H9 (cell line): ENCODE results near the gene FRMD4B. TPM values are rescaled to one million over a fixed set of nuclear protein-coding genes. Genes with fewer than 3 reads are reported as not detected.

Experiments used
- DNase-seq: peaks from one replicate; pipeline ENCODE4 v3.0.0-alpha.2; 2017
- H2AFZ ChIP-seq: one replicate; pipeline ENCODE4 v1.6.1; 2013; ENCODE audit warnings: mild to moderate bottlenecking, low read length, control low read depth, moderate library complexity
- H2AK5ac ChIP-seq: 2 replicates; pipeline ENCODE4 v1.6.1; 2013; ENCODE audit warnings: low read length, control low read depth, mixed read lengths; ENCODE audit not compliant: insufficient read length
- H2BK120ac ChIP-seq: one replicate; pipeline ENCODE4 v1.6.1; 2013; ENCODE audit warnings: low read depth, mild to moderate bottlenecking, low read length, control low read depth, inconsistent platforms; ENCODE audit not compliant: poor library complexity, severe bottlenecking
- H2BK12ac ChIP-seq: 2 replicates; pipeline ENCODE4 v1.6.1; 2013; ENCODE audit warnings: low read length, control low read depth, mixed read lengths, low read depth; ENCODE audit not compliant: insufficient read length
- H2BK15ac ChIP-seq: 2 replicates; pipeline ENCODE4 v1.6.1; 2013; ENCODE audit warnings: low read depth, low read length, control low read depth
- H2BK20ac ChIP-seq: one replicate; pipeline ENCODE4 v1.6.1; 2013; ENCODE audit warnings: low read depth, mild to moderate bottlenecking, low read length, control low read depth, inconsistent platforms; ENCODE audit not compliant: poor library complexity, severe bottlenecking
- H2BK5ac ChIP-seq: 2 replicates; pipeline ENCODE4 v1.6.1; 2013; ENCODE audit warnings: low read length, control low read depth, mixed read lengths; ENCODE audit not compliant: insufficient read length
- H3K14ac ChIP-seq: 2 replicates; pipeline ENCODE4 v1.6.1; 2013; ENCODE audit warnings: low read length, control low read depth; ENCODE audit not compliant: insufficient read depth
- H3K18ac ChIP-seq: 2 replicates; pipeline ENCODE4 v1.6.1; 2013; ENCODE audit warnings: low read depth, mild to moderate bottlenecking, mixed read lengths, low read length, control low read depth; ENCODE audit not compliant: insufficient read length
- H3K23ac ChIP-seq: 2 replicates; pipeline ENCODE4 v1.6.1; 2013; ENCODE audit warnings: low read length, control low read depth, mixed read lengths, low read depth; ENCODE audit not compliant: insufficient read length
- H3K23me2 ChIP-seq: 2 replicates; pipeline ENCODE4 v1.6.1; 2013; ENCODE audit warnings: low read depth, mild to moderate bottlenecking, mixed read lengths, low read length, control low read depth; ENCODE audit not compliant: insufficient read length, poor library complexity, severe bottlenecking
- H3K27ac ChIP-seq: 2 replicates; pipeline ENCODE4 v1.5.1; 2013; ENCODE audit warnings: low read length, control low read depth, mixed read lengths, low read depth; ENCODE audit not compliant: insufficient read length
- H3K27me3 ChIP-seq: 2 replicates; pipeline ENCODE4 v1.6.1; 2013; ENCODE audit warnings: low read length, control low read depth, inconsistent platforms; ENCODE audit not compliant: insufficient read depth
- H3K4ac ChIP-seq: 2 replicates; pipeline ENCODE4 v1.6.1; 2013; ENCODE audit warnings: low read depth, mild to moderate bottlenecking, control low read depth, inconsistent platforms, low read length, moderate library complexity
- H3K4me1 ChIP-seq: 2 replicates; pipeline ENCODE4 v1.6.1; 2013; ENCODE audit warnings: low read length, control low read depth, inconsistent platforms; ENCODE audit not compliant: insufficient read depth
- H3K4me2 ChIP-seq: 2 replicates; pipeline ENCODE4 v1.6.1; 2013; ENCODE audit warnings: low read length, control low read depth, mixed read lengths; ENCODE audit not compliant: insufficient read length, insufficient read depth
- H3K56ac ChIP-seq: 2 replicates; pipeline ENCODE4 v1.6.1; 2013; ENCODE audit warnings: low read depth, mild to moderate bottlenecking, mixed read lengths, low read length, control low read depth; ENCODE audit not compliant: insufficient read length
- H3K79me1 ChIP-seq: 2 replicates; pipeline ENCODE4 v1.6.1; 2013; ENCODE audit warnings: low read depth, mild to moderate bottlenecking, moderate library complexity, low read length, control low read depth, inconsistent platforms; ENCODE audit not compliant: insufficient read depth, poor library complexity, severe bottlenecking
- H3K79me2 ChIP-seq: 2 replicates; pipeline ENCODE4 v1.6.1; 2013; ENCODE audit warnings: low read length, control low read depth, inconsistent platforms; ENCODE audit not compliant: insufficient read depth
- H3K9ac ChIP-seq: 2 replicates; pipeline ENCODE4 v1.6.1; 2013; ENCODE audit warnings: low read length, control low read depth, mixed read lengths; ENCODE audit not compliant: insufficient read length; ENCODE audit errors: extremely low read depth
- H3K9me3 ChIP-seq: one replicate; pipeline ENCODE4 v1.6.1; 2013; ENCODE audit warnings: low read depth, low read length, inconsistent platforms; ENCODE audit not compliant: control insufficient read depth
- H3T11ph ChIP-seq: one replicate; pipeline ENCODE4 v1.6.1; 2013; ENCODE audit warnings: mild to moderate bottlenecking, low read length, control low read depth, inconsistent platforms
- H4K20me1 ChIP-seq: one replicate; pipeline ENCODE4 v1.6.1; 2013; ENCODE audit not compliant: control insufficient read depth, insufficient read length, insufficient read depth
- H4K5ac ChIP-seq: 2 replicates; pipeline ENCODE4 v1.6.1; 2013; ENCODE audit warnings: low read depth, mild to moderate bottlenecking, mixed read lengths, low read length, control low read depth; ENCODE audit not compliant: insufficient read length
- H4K8ac ChIP-seq: replicated peaks from 2 replicates; pipeline ENCODE4 v1.6.1; 2013; ENCODE audit warnings: low read length, control low read depth, mixed read lengths, low read depth; ENCODE audit not compliant: insufficient read length
- H4K91ac ChIP-seq: 2 replicates; pipeline ENCODE4 v1.6.1; 2013; ENCODE audit warnings: low read depth, mild to moderate bottlenecking, moderate library complexity, mixed read lengths, low read length, control low read depth; ENCODE audit not compliant: insufficient read length
- H3K27ac Mint-ChIP-seq, 3 experiments: 2 replicates in 2 of 3; 3 replicates in 1 of 3; pipeline ENCODE4 v1.8.0; 2020 to 2021; ENCODE audit warnings: mixed read lengths in 3 of 3, mild to moderate bottlenecking in 1 of 3, moderate library complexity in 1 of 3
- H3K27me3 Mint-ChIP-seq: 2 replicates; pipeline ENCODE4 v1.8.0; 2021; ENCODE audit warnings: low read depth, mild to moderate bottlenecking, moderate library complexity, mixed read lengths
- H3K36me3 Mint-ChIP-seq, 3 experiments: 2 replicates in 2 of 3; 3 replicates in 1 of 3; pipeline ENCODE4 v1.8.0; 2020 to 2021; ENCODE audit warnings: low read depth in 3 of 3, mixed read lengths in 3 of 3; ENCODE audit not compliant: insufficient read depth in 1 of 3
- H3K4me1 Mint-ChIP-seq, 2 experiments: 2 replicates each; pipeline ENCODE4 v1.8.0; 2020; ENCODE audit warnings: mixed read lengths in 2 of 2
- H3K4me3 Mint-ChIP-seq, 2 experiments: 2 replicates in 1 of 2; 3 replicates in 1 of 2; pipeline ENCODE4 v1.8.0; 2020 to 2021; ENCODE audit warnings: mild to moderate bottlenecking in 2 of 2, mixed read lengths in 2 of 2, moderate library complexity in 1 of 2
- H3K9me3 Mint-ChIP-seq, 2 experiments: 2 replicates in 1 of 2; 3 replicates in 1 of 2; pipeline ENCODE4 v1.8.0; 2020; ENCODE audit warnings: mild to moderate bottlenecking in 2 of 2, mixed read lengths in 2 of 2, moderate library complexity in 1 of 2
- CTCF ChIP-seq: fragments of 200-600 bp; sonication (generic); conservative IDR thresholded peaks from 3 replicates; pipeline ENCODE4 v1.8.0; 2021; ENCODE audit warnings: antibody characterized with exemption, mild to moderate bottlenecking
- WGBS: extraction: QIAGEN DNeasy Blood & Tissue Kit; methylation state at CpG from one replicate; pipeline ENCODE4 v1.1.7; 2013; ENCODE audit warnings: missing lambda C conversion rate, low lambda C conversion rate, mixed read lengths; ENCODE audit not compliant: insufficient read length; ENCODE audit errors: extremely low coverage; 5-methylcytosine and 5-hydroxymethylcytosine counted together
- total RNA-seq: library from RNA; stranded (reverse); gene quantifications from 2 replicates; pipeline ENCODE4 v1.2.1, GENCODE V29; 2021

FRMD4B gene
- total RNA-seq, 1 experiment from 2014 or later, result 3.4 TPM

GRCh38 chr3:69409011-69409410, 23.1 kb upstream of the FRMD4B start:
- no peak overlapping the region for H3K9ac ChIP-seq
- no peak overlapping the region for H3K56ac ChIP-seq
- no peak overlapping the region for H4K91ac ChIP-seq
- H2BK20ac ChIP-seq, result no peak overlapping the region
- no peaks in the 10 kb centered on the region for H3K23me2 ChIP-seq
- H3K79me2 ChIP-seq, result no peaks in the 10 kb centered on the region
- Mint-ChIP-seq H3K27ac (no peak overlapping the region), H3K4me1 (peaks cover 19 to 23% of the 10 kb centered on the region in 2 experiments), H3K4me3 (no peak overlapping the region), H3K27me3 (no peaks in the 10 kb centered on the region), H3K36me3 (peaks cover 0 to 2% (median 0%) of the 10 kb centered on the region in 3 experiments; a peak in 1 of 7 replicates), H3K9me3 (peaks cover 0 to 8% of the 10 kb centered on the region in 2 experiments; a peak in 1 of 5 replicates)
- no peak overlapping the region for H3K18ac ChIP-seq
- no peaks in the 10 kb centered on the region for H3K9me3 ChIP-seq
- no CpG with 5 or more reads among the region's 4 CpGs for WGBS
- H3K4me1 ChIP-seq, result peaks cover 5% of the 10 kb centered on the region; the same call in 1 of the 2 replicates
- no peak overlapping the region for H3K4ac ChIP-seq
- H2AK5ac ChIP-seq, result no peak overlapping the region
- no peaks in the 10 kb centered on the region for H3K27me3 ChIP-seq
- no peak overlapping the region for H3T11ph ChIP-seq
- no peak overlapping the region for H3K23ac ChIP-seq
- no peak overlapping the region for H4K5ac ChIP-seq
- H3K79me1 ChIP-seq, result no peaks in the 10 kb centered on the region
- H4K20me1 ChIP-seq, result no peaks in the 10 kb centered on the region
- DNase-seq, result no peak
- no peak overlapping the region for H2BK12ac ChIP-seq
- no peak overlapping the region for H2BK120ac ChIP-seq
- no peak overlapping the region for H2AFZ ChIP-seq
- no peak for TF ChIP-seq CTCF
- no peak overlapping the region for H3K4me2 ChIP-seq
- no peak overlapping the region for H3K27ac ChIP-seq
- no peak overlapping the region for H3K14ac ChIP-seq
- H2BK15ac ChIP-seq, result no peak overlapping the region
- no peak overlapping the region for H2BK5ac ChIP-seq
- H4K8ac ChIP-seq, result no peak overlapping the region
